H1 (cell line): Measurements from ENCODE around the gene ELP4. TPM values are rescaled to one million over a fixed set of nuclear protein-coding genes. Genes with fewer than 3 reads are reported as not detected.

Experiments
- ASH2L ChIP-seq: fragments of 200-600, 300-600 bp; sonication (generic); IDR thresholded peaks from one replicate; pipeline ENCODE4 v1.7.1; 2017; ENCODE audit warnings: low read length
- CBX5 ChIP-seq: fragments of 300-800, 300-1000 bp; sonication (generic); IDR thresholded peaks from 2 replicates; pipeline ENCODE4 v1.7.1; 2016; ENCODE audit warnings: antibody characterized with exemption, low read length, low read depth
- CTCF ChIP-seq, 3 experiments: IDR thresholded peaks; 1 replicate in 2 of 3; 2 replicates in 1 of 3; pipeline versions ENCODE4 v1.5.1 to v1.6.1; 2011; ENCODE audit warnings: low read length in 3 of 3, mild to moderate bottlenecking in 3 of 3, inconsistent platforms in 2 of 3, low read depth in 1 of 3, moderate library complexity in 1 of 3; ENCODE audit not compliant: insufficient read depth in 1 of 3; ENCODE audit errors: control extremely low read depth in 1 of 3
- E2F6 ChIP-seq: IDR thresholded peaks from 2 replicates; pipeline ENCODE4 v1.6.1; 2012; ENCODE audit warnings: inconsistent platforms
- EGR1 ChIP-seq: IDR thresholded peaks from 2 replicates; pipeline ENCODE4 v1.6.1; 2011; ENCODE audit warnings: low read depth, low read length, borderline replicate concordance
- EZH2 ChIP-seq: fragments of 200-600 bp; sonication (generic); IDR thresholded peaks from 2 replicates; pipeline ENCODE4 v1.7.1; 2012; ENCODE audit warnings: low read depth, mild to moderate bottlenecking, moderate library complexity, low read length, inconsistent platforms; ENCODE audit not compliant: severe bottlenecking
- RFX5 ChIP-seq: IDR thresholded peaks from 2 replicates; pipeline ENCODE4 v1.6.1; 2011; ENCODE audit warnings: low read depth, low read length, improper control_type of control experiment, borderline replicate concordance
- SIN3A ChIP-seq, 2 experiments: IDR thresholded peaks in 1 of 2; conservative IDR thresholded peaks in 1 of 2; 2 replicates each; pipeline ENCODE4 v1.6.1; 2011 to 2012; ENCODE audit warnings: low read length in 2 of 2, improper control_type of control experiment in 1 of 2, low read depth in 1 of 2, mild to moderate bottlenecking in 1 of 2
- SP4 ChIP-seq: IDR thresholded peaks from 2 replicates; pipeline ENCODE4 v1.6.1; 2012; ENCODE audit warnings: low read length, inconsistent platforms
- YY1 ChIP-seq: IDR thresholded peaks from 2 replicates; pipeline ENCODE4 v1.6.1; 2011; ENCODE audit warnings: low read depth, mild to moderate bottlenecking, low read length
- polyA plus RNA-seq, 7 experiments: library from polyadenylated mRNA; depleted of rRNA in 3 of 7; stranded (reverse) in 5 of 7; unstranded in 2 of 7; fragments of >200 nt in 5 of 7; fragments of 200-250 nt in 2 of 7; gene quantifications; 1 replicate in 5 of 7; 2 replicates in 1 of 7; 4 replicates in 1 of 7; pipeline versions ENCODE4 v1.2.1 to v1.2.3, GENCODE V29; 2011 to 2013; ENCODE audit warnings: missing spikeins in 2 of 7, mixed read lengths in 2 of 7
- total RNA-seq: library from RNA; stranded (reverse); fragmentation: NEBNext Ultra II Directional; extraction: Animal tissue kit (Norgen Biotek cat#: 25700); gene quantifications from 2 replicates; pipeline ENCODE4 v1.2.1, GENCODE V29; 2021

The ELP4 gene
- total and polyA plus RNA-seq, 2 of the 8 experiments (the other 6 are each of a cell fraction or from before 2014, with no cell fraction given), result 14.0 to 18.6 TPM

- TF ChIP-seq ASH2L (peak; percentile 67), EZH2 (peak; percentile 62), RFX5 (no peak), CBX5 (no peak), CTCF (IDR thresholded peaks at IDR 0.05; ENCODE audit: control extremely low read depth in 1 of 3, insufficient read depth in 1 of 3, low read depth in 1 of 3, low read length in 3 of 3) (peak; percentile 65 to 75 (median 66)), E2F6 (peak; percentile 96), EGR1 (0 out of 2 replicates have a peak, but pooled peaks have one; percentile 20), SP4 (no peak), SIN3A (conservative IDR thresholded peaks at IDR 0.05 in 1 of 2, IDR thresholded peaks at IDR 0.05 in 1 of 2; ENCODE audit: low read depth in 1 of 2, low read length in 2 of 2) (peak; percentile 19 to 55; a peak in 1 of 4 replicates), YY1 (0 out of 2 replicates have a peak, but pooled peaks have one; percentile 6)
Observed at GRCh38 chr11:31798554-31799434, 289.2 kb downstream of the ELP4 start (continued).
